ENCODE measurements around the gene ELOVL6. TPM values are rescaled to one million over a fixed set of nuclear protein-coding genes. Genes with fewer than 3 reads are reported as not detected.

Gene ELOVL6
- total and polyA plus RNA-seq, 4 donors: 19.5 to 38.8 (median 37.5) TPM

- no peak for TF ChIP-seq FOXA1 (IDR thresholded peaks at IDR 0.05)
Observed at GRCh38 chr4:110154582-110154981, 43.8 kb downstream of the ELOVL6 start (continued).

- no peak overlapping the region for H3K9ac ChIP-seq (ENCODE audit: low read depth in 1 of 2, low read length in 2 of 2)
- H3K36me3 ChIP-seq (ENCODE audit: control insufficient read depth in 4 of 4, insufficient read depth in 3 of 4, low read depth in 1 of 4, low read length in 3 of 4): no peaks in the 10 kb centered on the region
- no peak overlapping the region for H3K27ac ChIP-seq (ENCODE audit: low read depth in 1 of 2, low read length in 2 of 2)
- TF ChIP-seq YY1 (IDR thresholded peaks at IDR 0.05) (no peak), REST (IDR thresholded peaks at IDR 0.05) (no peak), HNF4G (IDR thresholded peaks at IDR 0.05) (no peak), NR2F2 (IDR thresholded peaks at IDR 0.05) (no peak), SP1 (IDR thresholded peaks at IDR 0.05) (no peak)
- H3K27me3 ChIP-seq (ENCODE audit: control insufficient read depth in 4 of 4, insufficient read depth in 4 of 4, low read length in 3 of 4): no peaks in the 10 kb centered on the region
- 94% methylated on average over 5 of the region's 5 CpGs for WGBS
- H3K4me1 ChIP-seq (ENCODE audit: control insufficient read depth in 4 of 4, insufficient read depth in 4 of 4, low read length in 3 of 4): peaks cover 0 to 4% (median under 1%) of the 10 kb centered on the region in 4 donors
- no peaks in the 10 kb centered on the region for H3K9me3 ChIP-seq (ENCODE audit: control insufficient read depth in 4 of 4, low read length in 3 of 4)
- DNase-seq (ENCODE audit: low spot score): no peak
- no peak overlapping the region for H3K4me3 ChIP-seq (ENCODE audit: low read depth in 1 of 3, low read length in 3 of 3)
Observed at GRCh38 chr4:110152386-110152785, 46.0 kb downstream of the ELOVL6 start.

- no peaks in the 10 kb centered on the region for H3K27me3 ChIP-seq (ENCODE audit: control insufficient read depth in 4 of 4, insufficient read depth in 4 of 4, low read length in 3 of 4)
- DNase-seq (ENCODE audit: low spot score): no peak
- 96% methylated on average over 7 of the region's 7 CpGs for WGBS
Observed at GRCh38 chr4:110149089-110149488, 49.3 kb downstream of the ELOVL6 start.

More at GRCh38 chr4:110149089-110149488, 49.3 kb downstream of the ELOVL6 start:
- Histone ChIP-seq H3K9me3 (ENCODE audit: control insufficient read depth in 4 of 4, low read length in 3 of 4) (no peaks in the 10 kb centered on the region), H3K27ac (ENCODE audit: low read depth in 1 of 2, low read length in 2 of 2) (no peak overlapping the region), H3K36me3 (ENCODE audit: control insufficient read depth in 4 of 4, insufficient read depth in 3 of 4, low read depth in 1 of 4, low read length in 3 of 4) (no peaks in the 10 kb centered on the region), H3K4me1 (ENCODE audit: control insufficient read depth in 4 of 4, insufficient read depth in 4 of 4, low read length in 3 of 4) (peaks cover 0 to 2% (median 0%) of the 10 kb centered on the region in 4 donors), H3K4me3 (ENCODE audit: low read depth in 1 of 3, low read length in 3 of 3) (no peak overlapping the region), H3K9ac (ENCODE audit: low read depth in 1 of 2, low read length in 2 of 2) (no peak overlapping the region)
- TF ChIP-seq HNF4A (conservative IDR thresholded peaks at IDR 0.05) (no peak), ZBTB33 (IDR thresholded peaks at IDR 0.05) (no peak), RXRA (IDR thresholded peaks at IDR 0.05) (no peak), GABPA (IDR thresholded peaks at IDR 0.05 in 1 of 2, conservative IDR thresholded peaks at IDR 0.05 in 1 of 2) (no peak), RAD21 (IDR thresholded peaks at IDR 0.05) (no peak), EGR1 (IDR thresholded peaks at IDR 0.05; ENCODE audit: low read depth in 2 of 2) (no peak), HNF4G (IDR thresholded peaks at IDR 0.05) (no peak), YY1 (IDR thresholded peaks at IDR 0.05) (no peak), ATF3 (IDR thresholded peaks at IDR 0.05) (no peak)
